ENCODE data around the gene NAXD. TPM values are rescaled to one million over a fixed set of nuclear protein-coding genes. Genes with fewer than 3 reads are reported as not detected.

NAXD gene
- total and polyA plus RNA-seq, 10 of the 15 experiments (the other 5 are each of a cell fraction or from before 2014, with no cell fraction given), result 1.5 to 36.2 (median 23.8) TPM

- TF ChIP-seq ZNF592 (IDR thresholded peaks at IDR 0.05), result 0 out of 2 replicates have a peak, but pooled peaks have one; percentile 29
- TF ChIP-seq, protein P1, sequence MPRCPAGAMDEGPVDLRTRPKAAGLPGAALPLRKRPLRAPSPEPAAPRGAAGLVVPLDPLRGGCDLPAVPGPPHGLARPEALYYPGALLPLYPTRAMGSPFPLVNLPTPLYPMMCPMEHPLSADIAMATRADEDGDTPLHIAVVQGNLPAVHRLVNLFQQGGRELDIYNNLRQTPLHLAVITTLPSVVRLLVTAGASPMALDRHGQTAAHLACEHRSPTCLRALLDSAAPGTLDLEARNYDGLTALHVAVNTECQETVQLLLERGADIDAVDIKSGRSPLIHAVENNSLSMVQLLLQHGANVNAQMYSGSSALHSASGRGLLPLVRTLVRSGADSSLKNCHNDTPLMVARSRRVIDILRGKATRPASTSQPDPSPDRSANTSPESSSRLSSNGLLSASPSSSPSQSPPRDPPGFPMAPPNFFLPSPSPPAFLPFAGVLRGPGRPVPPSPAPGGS (IDR thresholded peaks at IDR 0.05; ENCODE audit: borderline replicate concordance, insufficient read depth, low read depth, low read length, poor library complexity, severe bottlenecking), result peak; percentile 59
- peak; percentile 57; the same call in 1 of the 2 replicates for TF ChIP-seq CREB1 (IDR thresholded peaks at IDR 0.05; ENCODE audit: low read depth)
- no peak for TF ChIP-seq ESRRA (IDR thresholded peaks at IDR 0.05; ENCODE audit: low read length)
- no peak for TF ChIP-seq SREBF2 (IDR thresholded peaks at IDR 0.05; ENCODE audit: low read length)
- TF ChIP-seq FOS (IDR thresholded peaks at IDR 0.05; ENCODE audit: borderline replicate concordance, extremely low read depth, insufficient read length), result no peak
- no peak for TF ChIP-seq PML (IDR thresholded peaks at IDR 0.05; ENCODE audit: low read length)
- TF ChIP-seq E4F1 (IDR thresholded peaks at IDR 0.05; ENCODE audit: borderline replicate concordance, partially characterized antibody), result no peak
- no peak for TF ChIP-seq POLR2A (IDR thresholded peaks at IDR 0.05; ENCODE audit: low read depth, low read length)
- TF ChIP-seq RBBP5 (conservative IDR thresholded peaks at IDR 0.05), result no peak
- TF ChIP-seq ZNF274 (IDR thresholded peaks at IDR 0.05; ENCODE audit: insufficient read depth, insufficient read length), result no peak
- TF ChIP-seq HCFC1 (IDR thresholded peaks at IDR 0.05; ENCODE audit: low read length), result no peak
- TF ChIP-seq EGR1 (IDR thresholded peaks at IDR 0.05; ENCODE audit: borderline replicate concordance in 1 of 2, low read depth in 2 of 2, low read length in 2 of 2), result no peak
- TF ChIP-seq KLF5 (IDR thresholded peaks at IDR 0.05; ENCODE audit: partially characterized antibody), result no peak
- TF ChIP-seq, protein P2, sequence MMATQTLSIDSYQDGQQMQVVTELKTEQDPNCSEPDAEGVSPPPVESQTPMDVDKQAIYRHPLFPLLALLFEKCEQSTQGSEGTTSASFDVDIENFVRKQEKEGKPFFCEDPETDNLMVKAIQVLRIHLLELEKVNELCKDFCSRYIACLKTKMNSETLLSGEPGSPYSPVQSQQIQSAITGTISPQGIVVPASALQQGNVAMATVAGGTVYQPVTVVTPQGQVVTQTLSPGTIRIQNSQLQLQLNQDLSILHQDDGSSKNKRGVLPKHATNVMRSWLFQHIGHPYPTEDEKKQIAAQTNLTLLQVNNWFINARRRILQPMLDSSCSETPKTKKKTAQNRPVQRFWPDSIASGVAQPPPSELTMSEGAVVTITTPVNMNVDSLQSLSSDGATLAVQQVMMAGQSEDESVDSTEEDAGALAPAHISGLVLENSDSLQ (IDR thresholded peaks at IDR 0.05), result no peak
- TF ChIP-seq, protein P3, sequence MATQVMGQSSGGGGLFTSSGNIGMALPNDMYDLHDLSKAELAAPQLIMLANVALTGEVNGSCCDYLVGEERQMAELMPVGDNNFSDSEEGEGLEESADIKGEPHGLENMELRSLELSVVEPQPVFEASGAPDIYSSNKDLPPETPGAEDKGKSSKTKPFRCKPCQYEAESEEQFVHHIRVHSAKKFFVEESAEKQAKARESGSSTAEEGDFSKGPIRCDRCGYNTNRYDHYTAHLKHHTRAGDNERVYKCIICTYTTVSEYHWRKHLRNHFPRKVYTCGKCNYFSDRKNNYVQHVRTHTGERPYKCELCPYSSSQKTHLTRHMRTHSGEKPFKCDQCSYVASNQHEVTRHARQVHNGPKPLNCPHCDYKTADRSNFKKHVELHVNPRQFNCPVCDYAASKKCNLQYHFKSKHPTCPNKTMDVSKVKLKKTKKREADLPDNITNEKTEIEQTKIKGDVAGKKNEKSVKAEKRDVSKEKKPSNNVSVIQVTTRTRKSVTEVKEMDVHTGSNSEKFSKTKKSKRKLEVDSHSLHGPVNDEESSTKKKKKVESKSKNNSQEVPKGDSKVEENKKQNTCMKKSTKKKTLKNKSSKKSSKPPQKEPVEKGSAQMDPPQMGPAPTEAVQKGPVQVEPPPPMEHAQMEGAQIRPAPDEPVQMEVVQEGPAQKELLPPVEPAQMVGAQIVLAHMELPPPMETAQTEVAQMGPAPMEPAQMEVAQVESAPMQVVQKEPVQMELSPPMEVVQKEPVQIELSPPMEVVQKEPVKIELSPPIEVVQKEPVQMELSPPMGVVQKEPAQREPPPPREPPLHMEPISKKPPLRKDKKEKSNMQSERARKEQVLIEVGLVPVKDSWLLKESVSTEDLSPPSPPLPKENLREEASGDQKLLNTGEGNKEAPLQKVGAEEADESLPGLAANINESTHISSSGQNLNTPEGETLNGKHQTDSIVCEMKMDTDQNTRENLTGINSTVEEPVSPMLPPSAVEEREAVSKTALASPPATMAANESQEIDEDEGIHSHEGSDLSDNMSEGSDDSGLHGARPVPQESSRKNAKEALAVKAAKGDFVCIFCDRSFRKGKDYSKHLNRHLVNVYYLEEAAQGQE (IDR thresholded peaks at IDR 0.05; ENCODE audit: low read depth, low read length), result no peak
- peak; percentile 75; the same call in 1 of the 2 replicates for TF ChIP-seq SPI1 (IDR thresholded peaks at IDR 0.05; ENCODE audit: borderline replicate concordance, insufficient read depth, low read depth, low read length)
- TF ChIP-seq RUNX3 (IDR thresholded peaks at IDR 0.05; ENCODE audit: low read length), result peak; percentile 86
Measured at GRCh38 chr13:110610955-110611595, 4.3 kb upstream of the NAXD start (continued).
